Aorta (tissue), 5 donors: ENCODE measurements around the gene BCAS1. TPM values are rescaled to one million over a fixed set of nuclear protein-coding genes. Genes with fewer than 3 reads are reported as not detected.

ENCODE experiments used
- ATAC-seq: fragments of 200-7000 bp; cut with Tn5 transposase; one replicate; pipeline ENCODE4 v1.9.1; 2022; ENCODE audit warnings: moderate library complexity; ENCODE audit not compliant: low FRiP score
- DNase-seq, 2 donors: peaks; one replicate each; pipeline ENCODE4 v3.0.0-alpha.2; 2020
- H3K27ac ChIP-seq, 2 donors: one replicate each; pipeline ENCODE4 v1.5.1; 2013; ENCODE audit warnings: low read length in 2 of 2, mild to moderate bottlenecking in 2 of 2, moderate library complexity in 2 of 2, control low read depth in 1 of 2, inconsistent platforms in 1 of 2, low read depth in 1 of 2
- H3K27me3 ChIP-seq, 2 donors: one replicate each; pipeline ENCODE4 v1.6.1; 2013; ENCODE audit warnings: control low read depth in 1 of 2, low read length in 1 of 2, mild to moderate bottlenecking in 1 of 2, moderate library complexity in 1 of 2; ENCODE audit not compliant: insufficient read depth in 2 of 2, control insufficient read depth in 1 of 2
- H3K36me3 ChIP-seq, 2 donors: one replicate each; pipeline ENCODE4 v1.6.1; 2013; ENCODE audit warnings: control low read depth in 1 of 2, low read length in 1 of 2, mild to moderate bottlenecking in 1 of 2; ENCODE audit not compliant: insufficient read depth in 2 of 2, control insufficient read depth in 1 of 2
- H3K4me1 ChIP-seq, 2 donors: one replicate each; pipeline ENCODE4 v1.6.1; 2013; ENCODE audit warnings: low read length in 2 of 2, control low read depth in 1 of 2, mild to moderate bottlenecking in 1 of 2, moderate library complexity in 1 of 2; ENCODE audit not compliant: insufficient read depth in 2 of 2, control insufficient read depth in 1 of 2
- H3K4me3 ChIP-seq, 2 donors: one replicate each; pipeline ENCODE4 v1.5.1; 2013; ENCODE audit warnings: low read length in 2 of 2, control low read depth in 1 of 2, mild to moderate bottlenecking in 1 of 2
- H3K9me3 ChIP-seq: one replicate; pipeline ENCODE4 v1.6.1; 2013; ENCODE audit warnings: mild to moderate bottlenecking, low read length; ENCODE audit not compliant: control insufficient read depth
- WGBS, 2 donors: extraction: QIAGEN DNeasy Blood & Tissue Kit; methylation state at CpG; one replicate each; pipeline ENCODE4 v1.1.7; 2013; 5-methylcytosine and 5-hydroxymethylcytosine counted together
- intact Hi-C, 2 donors: fragments of 100-400 bp; cut with DNase I; formaldehyde crosslinking; loops; one replicate each; pipeline versions ENCODE4 v1.14.2 to v1.15.0; 2022
- polyA plus RNA-seq, 2 donors: library from polyadenylated mRNA; stranded (reverse); fragments of 200-250 nt; gene quantifications; one replicate each; pipeline ENCODE4 v1.2.3, GENCODE V29; 2013
- total RNA-seq, 2 donors: library from RNA; stranded (reverse); fragmentation: NEBNext Ultra II Directional; extraction: Animal tissue kit (Norgen Biotek cat#: 25700); gene quantifications; one replicate each; pipeline ENCODE4 v1.2.1, GENCODE V29; 2021
- donor health status: healthy with polysubstance abuse.
- donor health status: Bipolar disorder and iron deficiency.
- donor health status: DM: no; HTN: no; CAD: no.
- donor health status: DM: no; HTN: no; CAD: no.
- donor health status: DM: yes; HTN: yes; CAD: no.

The BCAS1 gene
- total and polyA plus RNA-seq, 4 donors: 0.51 to 8.9 (median 1.8) TPM

- Histone ChIP-seq H3K4me1 (no peaks in the 10 kb centered on the region), H3K27me3 (no peaks in the 10 kb centered on the region), H3K4me3 (no peak overlapping the region), H3K36me3 (no peaks in the 10 kb centered on the region), H3K27ac (no peak overlapping the region), H3K9me3 (no peaks in the 10 kb centered on the region)
- 28 to 33% methylated on average over 12 of the region's 12 CpGs for WGBS, 2 donors
- DNase-seq: no peak
- intact Hi-C loops: no loop called here
- ATAC-seq: no peak
These were observed 16.2 kb upstream of the BCAS1 start for GRCh38 chr20:54086507-54087039.

GRCh38 chr20:54085910-54086309, 15.5 kb upstream of the BCAS1 start:
- H3K4me1 ChIP-seq: no peaks in the 10 kb centered on the region
- H3K9me3 ChIP-seq: no peaks in the 10 kb centered on the region
- H3K4me3 ChIP-seq: no peak overlapping the region
- no peak overlapping the region for H3K27ac ChIP-seq
- no peak for ATAC-seq
- intact Hi-C loops: no loop called here
- DNase-seq: no peak
- no peaks in the 10 kb centered on the region for H3K36me3 ChIP-seq
- WGBS, 2 donors: 79 to 89% methylated on average over 3 of the region's 3 CpGs
- H3K27me3 ChIP-seq: no peaks in the 10 kb centered on the region

DNA sequence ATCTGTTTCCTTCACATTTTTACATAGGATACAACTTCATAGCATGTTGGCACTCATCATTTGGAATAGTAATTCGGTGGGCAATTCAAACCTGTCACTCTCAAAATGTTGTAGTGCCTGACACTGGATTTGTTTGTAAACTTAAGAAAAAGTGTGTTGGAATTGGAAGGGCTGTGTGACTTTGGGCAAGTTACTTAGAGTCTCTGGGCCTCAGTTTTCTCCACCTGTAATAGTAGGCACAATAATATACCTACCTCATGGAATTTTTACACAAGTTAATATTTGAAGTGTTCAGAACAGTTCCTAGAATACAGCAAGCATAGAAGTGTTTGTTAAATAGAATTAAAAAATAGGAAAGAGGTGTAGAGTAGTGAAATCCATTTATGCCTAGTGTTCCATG, 15.0 kb upstream of the BCAS1 start:
- no peak overlapping the region for H3K4me3 ChIP-seq
- WGBS, 2 donors: 91 to 92% methylated on average over 1 of the region's 1 CpG
- no peaks in the 10 kb centered on the region for H3K9me3 ChIP-seq
- ATAC-seq (no peak), DNase-seq (no peak)
- H3K27ac ChIP-seq: no peak overlapping the region
- intact Hi-C loops: no loop called here
- H3K27me3 ChIP-seq: no peaks in the 10 kb centered on the region
- no peaks in the 10 kb centered on the region for H3K4me1 ChIP-seq
- H3K36me3 ChIP-seq: no peaks in the 10 kb centered on the region

GRCh38 chr20:54084727-54085388, 14.5 kb upstream of the BCAS1 start:
- no peaks in the 10 kb centered on the region for H3K9me3 ChIP-seq
- H3K4me3 ChIP-seq: no peak overlapping the region
- no peaks in the 10 kb centered on the region for H3K27me3 ChIP-seq
- WGBS, 2 donors: 60 to 61% methylated on average over 5 of the region's 5 CpGs
- H3K36me3 ChIP-seq: no peaks in the 10 kb centered on the region
- ATAC-seq: no peak
- no peak overlapping the region for H3K27ac ChIP-seq
- no peak for DNase-seq
- intact Hi-C loops: no loop called here
- H3K4me1 ChIP-seq: no peaks in the 10 kb centered on the region

DNA sequence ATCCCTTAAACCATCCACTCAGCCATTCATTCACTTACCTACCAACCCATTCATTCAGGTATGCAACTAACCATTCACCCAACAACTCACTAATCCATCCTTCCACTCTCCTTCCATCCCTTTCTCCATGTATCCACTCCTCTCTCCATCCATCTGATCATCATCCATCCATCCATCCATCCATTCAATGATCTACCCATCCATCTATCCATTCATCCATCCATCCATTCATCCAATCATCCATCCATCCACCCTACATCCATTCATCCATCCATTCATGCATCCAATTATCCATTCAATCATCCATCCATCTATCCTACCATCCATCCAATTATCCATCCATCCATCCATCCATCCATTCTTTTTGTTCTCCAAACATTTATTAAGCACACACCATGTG, 13.8 kb upstream of the BCAS1 start:
- Histone ChIP-seq H3K27ac (no peak overlapping the region), H3K27me3 (no peaks in the 10 kb centered on the region), H3K4me1 (no peaks in the 10 kb centered on the region), H3K4me3 (no peak overlapping the region), H3K36me3 (no peaks in the 10 kb centered on the region), H3K9me3 (no peaks in the 10 kb centered on the region)
- no peak for ATAC-seq
- DNase-seq: no peak
- intact Hi-C loops: no loop called here

- Histone ChIP-seq H3K4me1 (no peaks in the 10 kb centered on the region), H3K36me3 (no peaks in the 10 kb centered on the region), H3K27ac (no peak overlapping the region), H3K27me3 (no peaks in the 10 kb centered on the region), H3K9me3 (no peaks in the 10 kb centered on the region), H3K4me3 (no peak overlapping the region)
- intact Hi-C loops: no loop called here
- ATAC-seq (no peak), DNase-seq (no peak)
These were observed 13.1 kb upstream of the BCAS1 start for GRCh38 chr20:54083459-54083858.

GRCh38 chr20:54082100-54082499, 11.7 kb upstream of the BCAS1 start:
- DNase-seq: no peak
- Histone ChIP-seq H3K4me1 (no peaks in the 10 kb centered on the region), H3K4me3 (no peak overlapping the region), H3K27ac (no peak overlapping the region), H3K36me3 (no peaks in the 10 kb centered on the region), H3K9me3 (no peaks in the 10 kb centered on the region), H3K27me3 (no peaks in the 10 kb centered on the region)
- no peak for ATAC-seq
- intact Hi-C loops: no loop called here
- WGBS, 2 donors: 26 to 40% methylated on average over 6 of the region's 6 CpGs

DNA sequence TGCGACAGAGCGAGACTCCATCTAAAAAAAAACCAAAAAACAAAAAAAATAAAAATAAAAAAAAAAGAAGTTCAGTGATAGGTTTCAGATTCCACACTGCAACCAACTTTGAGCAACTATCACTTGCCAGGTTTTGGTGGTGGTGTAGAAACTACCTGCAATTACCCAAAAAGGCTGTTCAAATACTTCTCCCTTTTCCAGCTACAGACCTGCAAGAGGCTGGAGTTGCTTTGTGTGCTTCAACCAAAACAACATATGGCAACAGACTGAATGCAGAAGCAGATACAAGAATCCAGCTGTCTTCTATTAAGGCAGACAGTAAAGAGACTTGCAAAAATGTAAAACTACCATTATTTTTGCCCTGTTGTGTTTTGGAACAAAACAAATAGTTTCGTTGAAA, 9.3 kb upstream of the BCAS1 start:
- no peak overlapping the region for H3K4me3 ChIP-seq
- H3K4me1 ChIP-seq: no peaks in the 10 kb centered on the region
- intact Hi-C loops: no loop called here
- ATAC-seq (no peak), DNase-seq (no peak)
- no peaks in the 10 kb centered on the region for H3K36me3 ChIP-seq
- peaks cover 1% of the 10 kb centered on the region for H3K9me3 ChIP-seq
- 62 to 67% methylated on average over 3 of the region's 3 CpGs for WGBS, 2 donors
- peaks cover 0 to 2% of the 10 kb centered on the region in 2 donors for H3K27me3 ChIP-seq
- no peak overlapping the region for H3K27ac ChIP-seq

DNA sequence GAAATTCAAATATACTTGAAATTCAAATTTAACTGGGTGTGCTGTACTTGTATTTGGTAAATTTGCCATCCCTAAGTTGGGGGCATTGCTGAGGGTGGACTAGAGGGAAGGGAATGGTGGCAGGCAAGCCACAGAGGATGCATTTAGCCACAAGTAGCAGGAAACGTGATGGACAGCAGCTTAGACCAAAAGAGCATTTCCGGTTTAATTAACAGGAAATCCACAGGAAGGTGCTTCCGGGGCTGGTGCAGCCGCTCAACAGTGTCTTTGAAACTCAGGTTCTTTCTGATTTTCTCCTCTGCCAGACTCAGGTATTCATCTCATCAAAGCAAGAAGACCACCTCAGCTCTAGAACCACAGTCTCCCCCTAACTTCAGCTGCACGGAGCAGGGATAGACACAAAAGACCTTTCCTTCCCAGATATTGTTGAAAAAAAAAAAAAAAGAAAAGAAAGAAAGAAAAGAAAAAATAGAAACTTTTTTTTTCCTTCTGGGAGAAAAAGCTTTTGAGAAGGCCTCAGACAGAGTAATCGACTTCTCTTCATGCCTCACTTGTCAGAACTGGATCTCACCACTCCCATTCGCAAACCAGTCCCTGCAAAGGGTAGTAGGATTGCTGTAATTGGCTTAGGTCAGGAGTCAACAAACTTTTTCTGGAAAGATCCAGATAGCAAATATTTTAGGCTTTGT, 8.0 kb upstream of the BCAS1 start:
- intact Hi-C loops: no loop called here
- Histone ChIP-seq H3K27ac (no peak overlapping the region), H3K27me3 (peaks cover 0 to 2% of the 10 kb centered on the region in 2 donors), H3K4me3 (no peak overlapping the region), H3K4me1 (no peaks in the 10 kb centered on the region), H3K36me3 (no peaks in the 10 kb centered on the region), H3K9me3 (peaks cover 1% of the 10 kb centered on the region)
- DNase-seq: no peak
- 71 to 77% methylated on average over 7 of the region's 7 CpGs for WGBS, 2 donors
- no peak for ATAC-seq
